HS-5 (cell line): ENCODE results near the gene RALGPS2.

ENCODE experiments used
- DNase-seq: peaks from one replicate; pipeline ENCODE4 v3.0.0-alpha.2; 2012; ENCODE audit warnings: low read depth

RALGPS2 gene

GRCh38 chr1:178867670-178868069 lies 142.6 kb downstream of the RALGPS2 start:
- no peak for DNase-seq

- DNase-seq = no peak
Measured at GRCh38 chr1:178868706-178869105, 143.7 kb downstream of the RALGPS2 start.

GRCh38 chr1:178869119-178869697 lies 144.2 kb downstream of the RALGPS2 start:
- no peak for DNase-seq

- DNase-seq = no peak
Measured at GRCh38 chr1:178870221-178870620, 145.2 kb downstream of the RALGPS2 start.

- no peak for DNase-seq
Measured at GRCh38 chr1:178870944-178871343, 145.9 kb downstream of the RALGPS2 start, which contains the start of gene ANGPTL1. TSS of gene ANGPTL1 (minus strand) at chr1:178871077. CDS start at chr1:178865776, 5,301 bp downstream.

GRCh38 chr1:178871551-178872320 lies 146.7 kb downstream of the RALGPS2 start:
- DNase-seq = no peak

GRCh38 chr1:178874966-178875365 lies 149.9 kb downstream of the RALGPS2 start:
- DNase-seq = no peak

GRCh38 chr1:178875936-178876335 lies 150.9 kb downstream of the RALGPS2 start:
- no peak for DNase-seq

- DNase-seq = no peak
Measured at GRCh38 chr1:178877896-178878295, 152.9 kb downstream of the RALGPS2 start.

GRCh38 chr1:178881950-178882349 lies 156.9 kb downstream of the RALGPS2 start:
- DNase-seq = no peak

- DNase-seq = no peak
Measured at GRCh38 chr1:178885869-178886268, 160.8 kb downstream of the RALGPS2 start.

GRCh38 chr1:178886551-178886950 lies 161.5 kb downstream of the RALGPS2 start:
- DNase-seq = no peak

- no peak for DNase-seq
Measured at GRCh38 chr1:178895928-178896327, 170.9 kb downstream of the RALGPS2 start.

- DNase-seq = no peak
Measured at GRCh38 chr1:178898401-178898800, 173.4 kb downstream of the RALGPS2 start.

GRCh38 chr1:178899402-178899801 lies 174.4 kb downstream of the RALGPS2 start:
- DNase-seq = no peak

- no peak for DNase-seq
Measured at GRCh38 chr1:178901482-178902125, 176.6 kb downstream of the RALGPS2 start.

- DNase-seq = no peak
Measured at GRCh38 chr1:178908358-178908757, 183.3 kb downstream of the RALGPS2 start.

- DNase-seq = no peak
Measured at GRCh38 chr1:178910023-178910422, 185.0 kb downstream of the RALGPS2 start.

- no peak for DNase-seq
Measured at GRCh38 chr1:178912597-178912996, 187.6 kb downstream of the RALGPS2 start.

GRCh38 chr1:178916448-178917174 lies 191.6 kb downstream of the RALGPS2 start:
- no peak for DNase-seq

GRCh38 chr1:178918308-178918707 lies 193.3 kb downstream of the RALGPS2 start:
- DNase-seq = no peak

- DNase-seq = no peak
Measured at GRCh38 chr1:178918955-178919354, 193.9 kb downstream of the RALGPS2 start.
